Sigmoid colon (tissue), 4 donors: ENCODE data around the gene MRPL42.

Source experiments
- CTCF ChIP-seq, 4 experiments: fragments of 450-650 bp in 3 of 4; fragments of 200-600 bp in 1 of 4; IDR thresholded peaks; one replicate each; pipeline ENCODE4 v1.5.1; 2016 to 2019; ENCODE audit warnings: antibody characterized with exemption in 4 of 4, mild to moderate bottlenecking in 3 of 4, moderate library complexity in 2 of 4
- EP300 ChIP-seq, 4 donors: sonication (generic); formaldehyde crosslinking; IDR thresholded peaks; one replicate each; pipeline ENCODE4 v1.6.1; 2017; ENCODE audit warnings: antibody characterized with exemption in 4 of 4
- POLR2A ChIP-seq, 2 donors: fragments of 450-650 bp; IDR thresholded peaks; one replicate each; pipeline ENCODE4 v1.6.1; 2016; ENCODE audit warnings: antibody characterized with exemption in 2 of 2, mild to moderate bottlenecking in 2 of 2, moderate library complexity in 2 of 2
- POLR2AphosphoS5 ChIP-seq, 4 donors: sonication (generic); formaldehyde crosslinking; IDR thresholded peaks; one replicate each; pipeline ENCODE4 v1.6.1; 2017; ENCODE audit warnings: antibody characterized with exemption in 4 of 4

DNA sequence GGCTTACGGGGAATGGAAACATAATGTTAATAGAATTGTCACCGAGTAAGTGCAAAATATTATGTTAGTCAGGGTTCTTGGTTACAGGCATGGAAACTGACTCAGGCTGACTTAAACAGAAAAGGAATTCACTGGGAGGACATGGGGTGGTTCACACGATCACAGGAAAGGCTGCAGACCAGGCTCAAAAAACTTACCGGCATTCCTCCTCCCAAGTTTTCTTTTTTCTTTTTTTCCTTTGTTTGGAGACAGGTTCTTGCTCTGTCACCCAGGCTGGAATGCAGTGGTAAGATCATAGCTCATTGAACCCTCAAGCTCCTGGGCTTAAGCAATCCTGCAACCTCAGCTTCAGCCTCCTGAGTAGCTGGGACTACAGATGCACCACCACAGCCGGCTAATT, 13.7 kb upstream of the MRPL42 start:
- TF ChIP-seq POLR2AphosphoS5 (IDR thresholded peaks at IDR 0.05) (no peak), CTCF (IDR thresholded peaks at IDR 0.05) (no peak), POLR2A (IDR thresholded peaks at IDR 0.05) (no peak), EP300 (IDR thresholded peaks at IDR 0.05) (no peak)
